Brain microvascular endothelial cell (primary cell): ENCODE measurements around the gene GPM6B.

ENCODE experiments used
- DNase-seq: peaks from one replicate; pipeline ENCODE4 v3.0.0-alpha.2; 2020
- H3K27ac ChIP-seq: fragments of 250-450 bp; sonication (Bioruptor Pico); 2 replicates; pipeline ENCODE4 v1.5.1; 2020; ENCODE audit warnings: mild to moderate bottlenecking, moderate library complexity
- H3K27me3 ChIP-seq: fragments of 250-450 bp; sonication (Bioruptor Pico); replicated peaks from 2 replicates; pipeline ENCODE4 v1.5.1; 2020; ENCODE audit warnings: mild to moderate bottlenecking
- H3K36me3 ChIP-seq: fragments of 250-450 bp; sonication (Bioruptor Pico); replicated peaks from 2 replicates; pipeline ENCODE4 v1.5.1; 2020; ENCODE audit warnings: mild to moderate bottlenecking
- H3K4me3 ChIP-seq: 2 replicates; pipeline ENCODE4 v1.5.1; 2011; ENCODE audit warnings: low read depth, mild to moderate bottlenecking, control low read depth, low read length, moderate library complexity
- in situ Hi-C: cut with HindIII; loops from 2 replicates; pipeline ENCODE4 v1.10.0; 2017; ENCODE audit warnings: low sequenced_read_pairs, low pct_ligation_motif_present
- TF ChIP-seq, protein P1 (sequence below): IDR thresholded peaks from 2 replicates; pipeline ENCODE4 v1.5.1; 2011; ENCODE audit warnings: low read depth, mild to moderate bottlenecking, moderate library complexity, low read length, control low read depth, inconsistent platforms; ENCODE audit errors: missing control alignments

GPM6B gene

DNA sequence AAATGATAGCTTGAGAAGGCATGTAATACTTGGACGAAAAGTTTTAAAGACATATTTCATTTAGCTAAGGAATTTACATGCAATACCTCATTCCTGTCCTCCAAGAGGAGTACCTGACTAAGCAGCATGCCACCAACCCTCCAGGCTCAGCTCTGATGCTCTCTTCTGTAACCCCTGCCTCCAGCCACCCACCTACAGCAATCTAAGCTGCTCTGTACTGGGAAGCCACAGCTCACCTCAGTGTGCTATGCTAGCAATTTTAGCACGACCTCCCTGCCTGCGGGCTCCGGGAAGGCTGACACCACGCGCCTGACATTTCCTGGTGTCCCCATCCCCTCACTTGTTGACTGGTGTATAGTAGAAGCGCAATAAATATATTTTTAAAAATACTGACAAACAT is 23.2 kb upstream of the GPM6B start:
- Histone ChIP-seq H3K27ac (no peak overlapping the region), H3K4me3 (no peak overlapping the region), H3K36me3 (no peaks in the 10 kb centered on the region), H3K27me3 (no peaks in the 10 kb centered on the region)
- DNase-seq, result no peak
- TF ChIP-seq, protein P1, sequence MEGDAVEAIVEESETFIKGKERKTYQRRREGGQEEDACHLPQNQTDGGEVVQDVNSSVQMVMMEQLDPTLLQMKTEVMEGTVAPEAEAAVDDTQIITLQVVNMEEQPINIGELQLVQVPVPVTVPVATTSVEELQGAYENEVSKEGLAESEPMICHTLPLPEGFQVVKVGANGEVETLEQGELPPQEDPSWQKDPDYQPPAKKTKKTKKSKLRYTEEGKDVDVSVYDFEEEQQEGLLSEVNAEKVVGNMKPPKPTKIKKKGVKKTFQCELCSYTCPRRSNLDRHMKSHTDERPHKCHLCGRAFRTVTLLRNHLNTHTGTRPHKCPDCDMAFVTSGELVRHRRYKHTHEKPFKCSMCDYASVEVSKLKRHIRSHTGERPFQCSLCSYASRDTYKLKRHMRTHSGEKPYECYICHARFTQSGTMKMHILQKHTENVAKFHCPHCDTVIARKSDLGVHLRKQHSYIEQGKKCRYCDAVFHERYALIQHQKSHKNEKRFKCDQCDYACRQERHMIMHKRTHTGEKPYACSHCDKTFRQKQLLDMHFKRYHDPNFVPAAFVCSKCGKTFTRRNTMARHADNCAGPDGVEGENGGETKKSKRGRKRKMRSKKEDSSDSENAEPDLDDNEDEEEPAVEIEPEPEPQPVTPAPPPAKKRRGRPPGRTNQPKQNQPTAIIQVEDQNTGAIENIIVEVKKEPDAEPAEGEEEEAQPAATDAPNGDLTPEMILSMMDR, result no peak
- in situ Hi-C loops, result no loop called here

DNA sequence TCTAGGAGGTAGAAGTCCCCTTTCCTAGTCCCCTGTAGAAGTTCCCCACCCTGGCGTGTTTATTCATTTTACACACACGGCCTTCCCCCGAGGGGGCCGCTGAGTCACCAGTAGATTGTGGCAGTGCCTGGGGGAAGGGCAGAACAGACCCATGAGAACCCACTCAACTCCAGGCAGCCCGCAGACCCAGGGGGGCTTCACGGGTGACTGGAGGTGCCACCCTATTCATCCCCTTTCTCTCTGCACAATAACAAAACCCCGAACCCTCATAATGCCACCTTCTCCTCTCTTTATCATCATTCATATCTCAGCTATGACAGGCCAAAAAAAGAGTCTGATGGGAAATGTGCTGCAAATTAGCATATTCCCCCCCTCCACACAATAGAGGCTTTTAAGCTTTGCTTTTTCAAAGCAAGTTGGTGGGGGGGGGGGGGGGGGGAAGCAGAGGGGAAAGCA is 20.4 kb upstream of the GPM6B start:
- DNase-seq, result no peak
- Histone ChIP-seq H3K27ac (no peak overlapping the region), H3K27me3 (no peaks in the 10 kb centered on the region), H3K36me3 (no peaks in the 10 kb centered on the region), H3K4me3 (no peak overlapping the region)
- in situ Hi-C loops, result no loop called here
- TF ChIP-seq, protein P1, result no peak

DNA sequence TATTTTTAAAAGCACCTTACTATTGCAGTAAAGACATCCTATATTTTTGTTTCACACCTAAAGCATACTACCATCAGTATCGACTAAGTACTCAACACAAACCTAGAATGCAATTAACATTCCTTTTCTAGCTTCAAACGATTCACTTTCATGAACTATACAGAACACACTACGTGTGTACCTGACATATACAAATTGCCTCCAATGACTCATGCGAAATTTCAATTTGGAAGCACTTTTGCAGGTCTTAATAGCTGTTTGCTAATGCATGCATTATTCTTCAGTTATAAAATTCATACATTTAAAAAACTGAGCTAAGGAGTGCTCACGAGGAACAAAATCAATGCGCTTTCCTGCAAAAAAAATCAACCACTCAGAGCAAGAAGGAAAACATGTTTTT is 19.7 kb upstream of the GPM6B start:
- H3K27ac ChIP-seq, result no peak overlapping the region
- TF ChIP-seq, protein P1, result no peak
- in situ Hi-C loops, result no loop called here
- H3K36me3 ChIP-seq, result no peaks in the 10 kb centered on the region
- no peaks in the 10 kb centered on the region for H3K27me3 ChIP-seq
- H3K4me3 ChIP-seq, result no peak overlapping the region
- no peak for DNase-seq

DNA sequence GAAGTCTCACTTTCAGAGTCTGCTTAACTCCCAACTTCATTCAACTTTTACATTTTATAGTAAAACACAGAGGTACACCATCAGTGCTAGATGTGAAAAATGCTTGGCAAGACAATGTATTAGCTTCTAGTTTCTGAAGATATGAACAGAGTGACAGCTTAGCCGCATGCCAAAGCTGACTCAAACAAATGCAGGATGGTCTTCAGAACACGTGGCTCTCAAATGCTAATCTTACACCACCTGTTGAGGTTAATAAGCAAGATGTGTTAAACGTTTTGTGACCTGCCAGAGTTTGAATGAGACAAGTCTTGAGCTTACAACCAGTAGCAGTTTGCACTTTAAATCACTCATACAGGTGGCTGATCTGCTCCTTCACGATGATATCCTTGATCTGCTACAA is 18.9 kb upstream of the GPM6B start:
- TF ChIP-seq, protein P1, result no peak
- in situ Hi-C loops, result no loop called here
- no peak for DNase-seq
- H3K27me3 ChIP-seq, result no peaks in the 10 kb centered on the region
- H3K4me3 ChIP-seq, result no peak overlapping the region
- H3K27ac ChIP-seq, result no peak overlapping the region
- no peaks in the 10 kb centered on the region for H3K36me3 ChIP-seq

DNA sequence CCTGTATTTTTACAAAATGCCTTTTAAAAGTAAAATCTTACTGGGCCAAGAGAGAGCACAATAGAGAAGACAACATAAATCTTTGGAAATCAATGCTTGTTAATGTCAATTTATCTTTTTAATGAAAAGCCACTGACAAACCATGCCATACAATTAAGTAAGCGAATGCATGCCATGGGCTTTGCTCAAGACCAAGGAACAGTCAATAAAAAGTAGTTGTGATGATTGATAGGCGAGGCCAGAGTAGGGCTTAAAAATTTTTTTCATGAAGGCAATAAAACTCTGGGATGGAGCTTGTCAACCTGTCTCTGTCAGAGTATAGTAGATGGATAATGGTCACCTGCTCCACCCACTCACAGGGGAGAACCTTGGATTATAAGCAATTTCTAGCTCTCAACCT is 17.5 kb upstream of the GPM6B start:
- Histone ChIP-seq H3K36me3 (no peaks in the 10 kb centered on the region), H3K27me3 (no peaks in the 10 kb centered on the region), H3K27ac (no peak overlapping the region), H3K4me3 (no peak overlapping the region)
- in situ Hi-C loops, result no loop called here
- no peak for DNase-seq
- TF ChIP-seq, protein P1, result no peak

DNA sequence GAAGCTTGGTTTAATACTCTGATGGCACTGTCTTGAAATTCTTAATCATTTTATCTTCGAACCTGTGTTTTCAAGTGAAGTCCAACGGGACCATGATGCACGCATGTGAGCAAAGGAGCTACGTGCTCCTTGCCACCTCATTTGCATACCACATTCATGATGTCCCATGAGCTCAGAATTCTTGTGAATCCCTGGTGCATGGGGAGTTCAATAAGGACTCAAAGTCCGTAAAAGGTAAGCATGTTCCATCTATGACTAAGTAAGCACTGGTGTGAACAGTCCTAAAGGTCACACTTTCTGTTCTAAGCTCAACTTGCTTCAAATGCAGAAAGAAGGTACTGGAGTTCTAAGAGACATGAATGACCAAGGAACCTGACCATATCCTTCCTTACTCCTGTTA is 13.1 kb upstream of the GPM6B start:
- TF ChIP-seq, protein P1, result no peak
- no peaks in the 10 kb centered on the region for H3K27me3 ChIP-seq
- no peak for DNase-seq
- in situ Hi-C loops, result no loop called here
- H3K4me3 ChIP-seq, result no peak overlapping the region
- H3K36me3 ChIP-seq, result no peaks in the 10 kb centered on the region
- no peak overlapping the region for H3K27ac ChIP-seq
